Activated CD8-positive, alpha-beta T cell treated with anti-CD3 and anti-CD28 coated beads, Interleukin-2, amount 10 ng/mL, durations not matched to agents 7 days and 5 days (primary cell): ENCODE results near the gene KLHL3. TPM values are rescaled to one million over a fixed set of nuclear protein-coding genes. Genes with fewer than 3 reads are reported as not detected.

Experiments used
- ATAC-seq: fragments of 150-1000 bp; cut with Tn5 transposase; one replicate; pipeline ENCODE4 v1.10.0; 2021; ENCODE audit warnings: moderate library complexity
- CTCF ChIA-PET: fragments of 350-600 bp; sonication (Branson Sonifier 250); formaldehyde crosslinking; loops from one replicate; lab custom pipeline; 2021; ENCODE audit warnings: antibody characterized with exemption; lab: Charles Lee
- POLR2A ChIA-PET: fragments of 350-600 bp; sonication (Branson Sonifier 250); formaldehyde crosslinking; loops from one replicate; lab custom pipeline; 2021; ENCODE audit warnings: antibody characterized with exemption; lab: Charles Lee
- DNase-seq: peaks from one replicate; pipeline ENCODE4 v3.0.0-alpha.2; 2020
- H3K27ac Mint-ChIP-seq: one replicate; pipeline ENCODE4 v1.8.0; 2021; ENCODE audit warnings: mild to moderate bottlenecking, mixed read lengths
- H3K27me3 Mint-ChIP-seq: one replicate; pipeline ENCODE4 v1.8.0; 2021; ENCODE audit warnings: low read depth, mixed read lengths
- H3K36me3 Mint-ChIP-seq: one replicate; pipeline ENCODE4 v1.8.0; 2021; ENCODE audit warnings: low read depth, mixed read lengths
- H3K4me1 Mint-ChIP-seq: one replicate; pipeline ENCODE4 v1.8.0; 2021; ENCODE audit warnings: low read depth, mixed read lengths
- H3K4me3 Mint-ChIP-seq: one replicate; pipeline ENCODE4 v1.8.0; 2021; ENCODE audit warnings: mild to moderate bottlenecking, mixed read lengths
- H3K9me3 Mint-ChIP-seq: one replicate; pipeline ENCODE4 v1.8.0; 2022; ENCODE audit warnings: mixed read lengths; ENCODE audit not compliant: insufficient read depth
- microRNA-seq: library from miRNA; unstranded; fragments of <30 nt; microRNA quantifications from one replicate; pipeline ENCODE4 v1.2.0, GENCODE V29; 2022
- total RNA-seq, 2 experiments: library from RNA; stranded (reverse); gene quantifications; one replicate each; pipeline ENCODE4 v1.2.3, GENCODE V29; 2021

Gene KLHL3
- total RNA-seq, 2 experiments from 2014 or later = 13.7 to 15.2 TPM

GRCh38 chr5:137570070-137570469, 165.8 kb downstream of the KLHL3 start:
- no peaks in the 10 kb centered on the region for H3K9me3 Mint-ChIP-seq
- CTCF ChIA-PET = no interaction called here

More at GRCh38 chr5:137570070-137570469, 165.8 kb downstream of the KLHL3 start:
- POLR2A ChIA-PET = no interaction called here
- ATAC-seq (no peak), DNase-seq (no peak)
- Mint-ChIP-seq H3K4me3 (no peak overlapping the region), H3K27me3 (peaks cover 20% of the 10 kb centered on the region), H3K4me1 (no peaks in the 10 kb centered on the region), H3K27ac (no peak overlapping the region), H3K36me3 (no peaks in the 10 kb centered on the region)

Small RNA genes lying within 50 kb of the gene (microRNA-seq; reads per million reads assigned to microRNA genes)
- gene MIR874 = 462 reads per million, percentile 75 among the genes with 10 or more reads in this experiment

Other genes starting within 250 kb of the KLHL3 start
- gene SPOCK1, start 236.8 kb downstream of the KLHL3 start, total RNA-seq = not detected
- 10 to 100 TPM; 31.3 to 34.0 TPM for gene HNRNPA0, start 18.3 kb upstream of the KLHL3 start, total RNA-seq
- not detected for gene MYOT, start 131.8 kb upstream of the KLHL3 start, total RNA-seq
- not detected for gene PKD2L2, start 153.4 kb upstream of the KLHL3 start, total RNA-seq